Measurements from ENCODE around the gene KPNB1. TPM values are rescaled to one million over a fixed set of nuclear protein-coding genes. Genes with fewer than 3 reads are reported as not detected.

The KPNB1 gene
- total RNA-seq, 1 donor, result 190 TPM

DNA sequence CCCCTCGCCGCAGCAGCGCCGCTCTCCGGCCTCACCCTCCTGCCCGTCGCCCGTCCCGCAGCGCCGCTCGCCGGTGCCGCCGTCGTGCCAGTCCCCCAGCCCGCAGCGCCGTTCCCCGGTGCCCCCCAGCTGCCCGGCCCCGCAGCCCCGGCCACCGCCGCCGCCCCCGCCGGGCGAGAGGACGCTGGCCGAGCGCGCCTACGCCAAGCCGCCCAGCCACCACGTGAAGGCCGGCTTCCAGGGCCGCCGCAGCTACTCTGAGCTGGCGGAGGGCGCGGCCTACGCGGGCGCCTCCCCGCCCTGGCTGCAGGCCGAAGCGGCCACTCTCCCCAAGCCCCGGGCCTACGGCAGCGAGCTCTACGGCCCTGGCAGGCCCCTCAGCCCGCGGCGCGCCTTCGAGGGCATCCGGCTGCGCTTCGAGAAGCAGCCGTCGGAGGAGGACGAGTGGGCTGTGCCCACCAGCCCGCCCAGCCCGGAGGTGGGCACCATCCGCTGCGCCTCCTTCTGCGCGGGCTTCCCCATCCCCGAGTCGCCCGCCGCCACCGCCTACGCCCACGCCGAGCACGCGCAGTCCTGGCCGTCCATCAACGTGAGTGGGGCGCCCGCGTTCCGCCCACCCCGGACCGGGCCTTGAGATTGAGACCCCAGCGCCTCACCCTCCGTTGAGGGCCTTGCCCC, 59.3 kb downstream of the KPNB1 start:
- no peak for DNase-seq (ENCODE audit: low read depth in 2 of 3, low spot score in 2 of 3)

DNA sequence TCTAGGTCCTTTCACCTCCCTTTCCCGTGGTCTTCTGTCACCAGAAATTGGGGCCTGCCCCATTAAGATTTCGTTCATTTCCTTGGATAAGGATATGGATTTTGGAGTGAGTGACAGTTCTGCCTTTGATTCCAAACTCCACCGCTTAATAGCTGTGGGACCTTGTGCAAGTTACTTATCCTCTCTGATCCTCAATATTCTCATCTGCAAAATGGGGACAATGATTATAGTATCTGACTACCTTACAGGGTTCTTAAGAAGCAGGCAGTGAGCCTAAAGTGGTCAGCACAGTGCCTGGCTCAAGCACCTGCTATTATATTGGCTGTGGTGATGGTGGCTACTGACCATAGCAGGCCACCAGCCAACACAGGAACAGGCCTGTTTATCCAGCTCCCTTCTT, 59.9 kb downstream of the KPNB1 start:
- no peak for DNase-seq (ENCODE audit: low read depth in 2 of 3, low spot score in 2 of 3)

DNA sequence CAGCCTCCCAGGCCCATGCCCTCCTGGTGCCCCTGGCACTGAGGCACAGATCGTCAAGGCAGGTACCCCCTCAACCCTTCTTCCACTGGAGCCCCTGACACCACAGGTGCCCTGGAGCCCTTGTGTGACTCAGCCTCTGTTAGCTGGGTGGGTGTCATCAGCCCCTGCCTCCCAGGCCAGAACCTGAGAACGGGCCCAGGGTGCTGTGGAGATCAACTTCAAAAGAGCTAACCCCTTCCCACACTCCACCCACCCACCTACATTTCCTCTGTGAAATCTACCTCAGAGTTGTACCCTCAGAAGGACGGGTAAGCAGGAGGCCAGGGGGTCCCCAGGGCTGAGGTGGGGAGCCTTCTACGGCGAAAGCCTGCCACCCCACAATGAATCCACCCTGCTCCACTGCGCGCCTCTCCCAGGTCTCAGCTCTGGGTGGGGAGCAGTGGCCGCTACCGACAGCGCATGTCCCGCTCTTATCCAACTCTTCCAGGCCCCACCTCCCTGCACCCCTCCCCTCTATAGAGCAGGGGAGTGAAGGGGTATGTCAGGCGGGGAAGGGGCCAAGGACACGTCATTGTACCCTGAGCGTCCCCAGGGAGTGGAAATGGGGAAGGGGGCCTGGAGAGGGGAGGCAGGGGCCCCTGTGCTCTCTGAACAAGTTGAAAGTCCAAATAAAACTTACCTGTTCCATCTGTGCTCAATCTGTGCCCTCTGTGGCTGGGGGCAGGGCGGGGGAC, 61.8 kb downstream of the KPNB1 start:
- DNase-seq (ENCODE audit: low read depth in 2 of 3, low spot score in 2 of 3), result no peak

DNA sequence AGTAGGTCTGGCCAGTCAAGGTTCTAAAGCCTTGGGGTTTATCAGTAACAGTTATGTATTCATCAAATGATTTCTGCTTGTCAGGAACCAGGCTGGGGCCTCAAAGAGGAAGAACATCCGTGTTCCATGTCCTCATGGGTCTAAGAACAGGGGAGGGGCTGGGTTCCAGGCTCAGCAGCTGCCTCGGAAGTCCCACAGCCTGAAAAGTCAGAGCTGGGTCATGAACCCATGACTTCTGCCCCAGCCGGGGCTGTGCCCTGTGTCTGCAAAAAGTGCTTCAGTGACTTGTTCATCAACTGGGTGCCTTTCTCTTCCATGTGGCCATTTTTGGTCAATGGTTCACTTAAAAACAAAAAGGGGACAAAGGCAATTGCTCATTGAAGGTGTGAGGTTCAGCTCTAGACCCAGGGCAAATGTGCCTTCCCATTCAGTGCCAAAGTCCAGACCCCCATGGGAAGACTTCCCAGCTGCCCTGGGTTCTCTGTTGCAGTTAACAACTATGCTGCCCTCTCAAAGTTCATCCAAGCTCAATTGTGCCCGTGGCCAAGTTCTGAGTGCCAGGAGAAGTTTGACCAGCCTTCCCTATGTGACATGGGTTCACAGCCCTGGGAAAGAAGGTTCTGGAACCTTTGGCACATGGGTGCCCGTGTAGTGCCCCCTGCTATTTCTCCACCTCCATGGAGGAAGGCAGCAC, 62.8 kb downstream of the KPNB1 start:
- DNase-seq (ENCODE audit: low read depth in 2 of 3, low spot score in 2 of 3), result peak in 1 of 3 donors; percentile 31

DNA sequence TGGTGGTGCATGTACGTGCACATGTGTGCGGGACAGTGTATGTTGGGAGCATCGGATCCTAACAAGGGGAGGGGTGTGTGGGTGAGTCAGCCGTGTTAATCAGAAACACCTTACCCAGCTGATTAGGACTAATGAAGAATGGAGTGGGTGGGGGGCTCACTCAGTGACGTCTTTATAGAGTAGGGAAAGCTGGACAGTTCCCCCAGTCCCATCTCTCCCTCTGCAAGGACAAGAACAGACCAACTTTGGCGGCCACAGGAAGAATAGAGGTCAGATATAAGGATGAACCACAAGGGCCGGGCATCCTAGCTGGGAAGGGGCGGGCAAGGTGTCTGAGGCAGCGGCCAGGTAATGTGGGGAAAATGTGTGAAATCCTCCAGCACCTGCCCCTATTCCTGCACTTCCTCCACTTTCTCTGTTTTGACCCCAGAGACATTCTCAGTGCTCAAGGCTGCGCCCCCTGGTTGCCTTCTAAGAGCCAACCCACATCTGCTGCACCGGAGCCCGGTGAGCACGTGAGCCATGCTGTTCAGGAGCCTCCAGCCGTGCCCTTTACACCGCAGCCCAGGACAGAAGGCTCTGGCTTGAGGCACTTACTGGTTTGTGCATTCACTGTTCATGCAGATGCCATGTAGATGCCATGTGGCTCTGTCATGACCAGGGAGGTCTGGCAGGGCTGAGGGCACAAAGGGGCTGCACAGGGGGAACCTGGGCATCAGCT, 64.4 kb downstream of the KPNB1 start:
- DNase-seq (ENCODE audit: low read depth in 2 of 3, low spot score in 2 of 3), result no peak

DNA sequence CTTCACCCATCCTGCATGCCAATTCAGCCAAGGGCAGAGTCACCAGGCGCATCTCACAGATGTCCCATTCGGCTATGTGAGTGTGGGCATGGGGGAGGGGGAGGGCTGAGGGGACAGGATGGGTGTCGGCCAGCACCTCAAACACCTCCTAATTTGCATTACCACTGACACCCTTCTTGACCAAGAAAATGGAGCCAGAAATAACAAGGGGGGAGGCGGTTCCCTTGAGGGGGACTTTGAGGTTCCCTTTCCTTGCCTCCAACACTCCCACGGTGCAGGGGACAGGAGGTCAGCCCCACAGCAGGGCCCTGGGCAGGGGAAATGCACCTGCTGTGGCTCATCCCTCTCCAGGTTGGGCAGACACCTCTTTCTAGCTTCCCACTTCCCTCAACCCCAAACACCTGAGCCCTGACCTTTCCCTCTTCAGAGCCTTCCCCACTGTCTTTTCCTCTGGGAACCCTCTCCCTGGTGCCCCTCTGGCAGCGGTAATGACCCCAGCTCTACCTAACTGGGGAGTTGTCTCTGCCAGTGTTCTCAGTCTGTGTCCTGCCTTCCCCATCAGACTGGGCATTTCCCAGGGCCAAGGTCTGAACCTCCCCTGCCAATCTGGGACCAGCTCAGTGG, 65.2 kb downstream of the KPNB1 start:
- DNase-seq (ENCODE audit: low read depth in 2 of 3, low spot score in 2 of 3), result no peak

DNA sequence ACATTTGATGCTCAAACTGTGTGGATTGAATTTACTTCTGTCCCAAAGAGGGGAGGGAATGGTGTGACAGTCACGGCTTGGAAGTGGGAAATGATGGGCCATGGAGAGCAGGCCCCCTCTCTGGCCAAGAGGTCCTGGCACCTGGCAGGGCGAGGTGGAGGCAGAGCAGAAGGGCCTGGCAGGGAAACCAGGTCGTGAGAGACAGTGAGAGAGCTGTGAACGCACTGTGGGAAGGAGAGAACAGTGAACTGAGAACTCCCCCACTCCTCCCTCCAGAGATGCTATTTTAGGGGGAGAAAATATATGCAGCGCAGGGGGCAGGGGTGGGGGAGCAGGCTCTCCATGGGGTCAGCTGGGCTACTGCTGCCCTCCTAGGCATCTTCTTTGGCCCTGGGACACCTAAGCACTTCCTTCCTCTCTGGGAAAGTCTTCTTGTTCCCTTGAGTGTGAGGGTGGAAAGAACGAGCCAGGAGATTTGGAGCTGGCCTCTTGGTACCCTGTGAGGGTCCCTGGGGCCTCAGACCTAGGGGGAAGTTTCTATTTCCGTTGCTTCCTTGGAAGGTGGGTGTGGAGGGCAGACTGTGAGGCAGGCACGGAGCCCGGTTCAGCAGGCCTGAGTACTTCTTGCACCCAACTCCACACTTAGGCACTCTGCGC, 66.1 kb downstream of the KPNB1 start:
- DNase-seq (ENCODE audit: low read depth in 2 of 3, low spot score in 2 of 3), result no peak

DNA sequence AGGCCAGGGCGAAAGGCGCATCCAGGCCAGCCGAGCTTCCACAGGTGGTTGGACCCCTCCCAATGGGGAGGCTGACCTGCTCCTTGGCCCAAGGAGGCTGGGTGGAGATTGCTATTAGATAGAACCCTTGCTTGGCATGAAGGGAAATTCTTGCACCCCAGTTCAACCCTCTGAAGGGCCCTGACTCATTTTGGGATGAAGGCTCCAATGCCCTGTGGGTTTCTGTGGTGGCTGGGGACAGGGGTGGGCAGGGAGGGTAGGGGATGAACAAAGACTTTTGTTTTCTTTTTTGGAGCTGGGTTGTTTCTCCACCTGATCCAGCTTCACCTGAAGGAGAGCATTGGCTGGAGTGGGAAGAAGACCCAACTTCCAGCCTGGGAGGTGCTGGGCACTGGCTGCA, 66.7 kb downstream of the KPNB1 start:
- no peak for DNase-seq (ENCODE audit: low read depth in 2 of 3, low spot score in 2 of 3)

DNA sequence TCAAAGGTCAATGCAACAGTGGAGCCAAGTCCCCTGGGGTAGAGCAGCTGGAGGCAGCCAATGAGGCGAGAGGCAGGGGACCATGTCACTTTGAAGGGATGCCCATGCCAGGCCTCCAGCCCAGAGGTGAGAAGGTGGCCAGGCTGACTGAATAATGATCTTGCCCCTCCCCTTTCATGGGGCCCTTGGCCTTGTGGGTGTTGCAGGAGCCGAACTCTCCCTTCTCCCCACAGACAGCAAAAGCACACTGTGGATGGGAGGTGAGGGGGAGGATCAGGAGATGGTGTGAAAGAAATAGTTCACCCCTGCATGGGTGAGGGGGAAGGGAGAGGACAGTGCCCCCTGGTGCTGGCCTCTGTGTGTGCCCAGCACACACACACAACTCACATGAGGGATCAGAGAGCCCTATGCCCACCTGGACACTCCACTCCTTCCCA, 67.6 kb downstream of the KPNB1 start:
- peak in 1 of 3 donors; percentile 42 for DNase-seq (ENCODE audit: low read depth in 2 of 3, low spot score in 2 of 3)

DNA sequence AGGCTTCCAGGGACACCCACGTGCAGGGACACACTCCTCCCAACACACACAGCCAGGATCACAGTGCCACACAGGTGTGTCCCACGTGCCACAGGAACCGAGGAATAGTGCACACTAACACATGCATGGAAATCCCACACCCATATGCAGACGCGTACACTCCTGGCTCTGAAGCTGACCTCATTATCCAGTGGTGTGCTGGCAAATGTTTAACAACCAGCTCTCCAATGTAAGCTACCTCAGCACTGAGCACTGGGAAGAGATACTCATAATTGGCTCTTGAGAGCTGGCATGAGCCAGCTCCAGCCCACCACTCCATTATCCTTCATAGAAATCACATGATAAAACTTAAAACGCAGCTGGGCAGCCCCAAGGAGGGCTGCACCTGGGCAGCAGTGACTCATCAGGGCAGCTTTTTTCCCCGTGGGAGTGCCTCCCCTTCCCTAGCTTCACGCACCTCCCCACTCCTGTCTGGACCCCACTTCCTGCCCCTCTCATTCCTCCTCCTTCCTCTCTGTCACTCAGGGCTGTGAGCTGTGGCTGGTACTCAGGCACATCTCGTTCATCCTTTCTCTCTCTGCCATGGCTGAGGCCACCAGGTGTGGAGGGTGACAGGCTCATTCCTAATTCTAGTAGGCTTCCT, 68.4 kb downstream of the KPNB1 start:
- peak in 1 of 3 donors; percentile 49 for DNase-seq (ENCODE audit: low read depth in 2 of 3, low spot score in 2 of 3)

DNA sequence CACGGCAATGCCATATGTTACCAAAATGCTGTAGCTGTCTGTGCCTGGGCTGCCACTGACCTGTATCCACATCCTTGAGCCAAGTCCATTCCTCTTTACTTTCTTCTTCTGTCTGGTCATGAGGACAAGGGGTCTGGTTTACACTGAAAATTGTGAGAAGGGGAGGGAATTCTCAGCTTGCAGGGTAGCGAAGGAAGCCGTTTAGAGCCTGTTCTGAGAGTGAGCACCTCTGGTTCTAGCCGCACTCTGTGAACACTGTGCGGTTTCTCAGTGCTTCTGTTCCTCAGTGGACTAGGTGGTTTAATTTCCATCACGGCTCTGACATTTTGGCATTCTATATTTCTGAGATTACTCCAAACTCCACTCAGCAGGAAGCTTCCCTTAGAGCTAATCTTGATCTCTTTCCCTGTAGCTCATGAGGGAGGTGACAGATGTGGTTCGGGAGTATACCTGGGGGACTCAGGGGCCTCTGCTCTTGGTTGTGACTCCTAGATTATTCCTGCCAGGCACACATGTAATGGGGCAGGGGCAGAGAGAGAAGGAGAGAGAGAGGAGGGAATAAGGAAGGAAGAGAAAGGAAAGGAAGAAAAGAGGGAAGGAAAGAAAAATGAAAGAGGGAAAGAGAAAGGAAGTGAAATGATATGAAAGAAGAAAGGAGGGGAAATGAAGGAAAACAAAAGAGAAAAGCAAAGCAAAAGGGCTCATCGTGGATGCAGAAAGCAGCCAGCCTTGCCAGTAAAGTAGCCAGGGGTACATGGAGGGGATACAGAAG, 69.1 kb downstream of the KPNB1 start:
- DNase-seq (ENCODE audit: low read depth in 2 of 3, low spot score in 2 of 3), result no peak

DNA sequence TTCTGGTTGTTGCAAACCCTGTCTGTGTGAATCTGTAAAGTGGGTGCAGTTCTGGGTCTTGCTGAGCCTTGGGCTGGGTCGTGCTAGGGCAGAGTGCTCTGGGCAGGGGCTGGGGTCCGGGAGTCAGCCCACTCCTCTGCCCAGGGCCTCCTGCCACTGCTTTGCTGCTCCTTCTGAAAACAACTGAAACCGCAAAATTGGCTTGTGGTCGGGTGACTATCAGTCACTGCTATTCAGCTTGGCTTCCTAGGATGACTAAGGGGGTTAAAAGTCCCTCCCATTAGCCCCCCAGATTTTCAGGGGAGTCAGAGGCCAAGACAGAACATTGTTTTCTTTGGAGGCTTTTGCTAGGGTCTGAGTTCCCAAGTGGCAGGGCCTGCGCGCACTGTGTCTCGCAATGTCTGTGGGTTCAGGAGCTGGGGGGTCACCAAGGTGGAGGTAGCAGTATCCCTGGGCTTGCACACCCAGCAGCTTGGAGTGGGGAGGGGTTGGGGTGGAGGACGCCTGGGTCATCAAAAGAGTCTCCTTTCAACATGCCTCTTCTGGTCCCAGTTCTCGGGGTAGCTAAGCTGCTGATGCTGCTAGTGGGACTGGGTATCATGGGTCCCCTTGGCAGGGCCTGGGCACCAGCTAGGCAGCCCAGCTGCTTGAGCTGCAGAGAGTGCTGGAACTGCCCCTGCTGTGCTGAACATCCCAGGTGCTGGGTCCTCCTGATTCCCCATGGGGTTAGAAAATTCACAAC, 69.9 kb downstream of the KPNB1 start:
- peak in 2 of 3 donors; percentile 84 to 89 for DNase-seq (ENCODE audit: low read depth in 2 of 3, low spot score in 2 of 3)

DNA sequence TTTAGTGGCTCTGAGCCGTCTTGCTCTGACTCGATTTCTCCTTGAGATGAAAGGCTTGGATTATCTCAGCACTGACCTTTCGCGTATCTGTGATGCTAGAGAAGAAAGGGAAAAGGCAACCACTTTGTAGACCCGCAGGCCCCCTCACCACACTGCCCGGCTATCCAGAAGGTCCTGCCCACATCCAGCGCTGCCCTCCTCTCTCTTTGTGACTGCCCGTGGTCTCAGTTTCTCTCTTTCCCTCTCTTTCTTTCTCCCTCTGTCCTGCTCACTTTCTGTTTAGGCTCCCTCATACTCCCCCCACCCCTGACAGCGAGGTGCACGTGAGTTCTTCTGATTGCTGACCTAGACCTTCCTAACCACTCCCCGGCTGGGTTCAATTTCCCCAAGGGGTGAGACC, 70.5 kb downstream of the KPNB1 start:
- no peak for DNase-seq (ENCODE audit: low read depth in 2 of 3, low spot score in 2 of 3)

DNA sequence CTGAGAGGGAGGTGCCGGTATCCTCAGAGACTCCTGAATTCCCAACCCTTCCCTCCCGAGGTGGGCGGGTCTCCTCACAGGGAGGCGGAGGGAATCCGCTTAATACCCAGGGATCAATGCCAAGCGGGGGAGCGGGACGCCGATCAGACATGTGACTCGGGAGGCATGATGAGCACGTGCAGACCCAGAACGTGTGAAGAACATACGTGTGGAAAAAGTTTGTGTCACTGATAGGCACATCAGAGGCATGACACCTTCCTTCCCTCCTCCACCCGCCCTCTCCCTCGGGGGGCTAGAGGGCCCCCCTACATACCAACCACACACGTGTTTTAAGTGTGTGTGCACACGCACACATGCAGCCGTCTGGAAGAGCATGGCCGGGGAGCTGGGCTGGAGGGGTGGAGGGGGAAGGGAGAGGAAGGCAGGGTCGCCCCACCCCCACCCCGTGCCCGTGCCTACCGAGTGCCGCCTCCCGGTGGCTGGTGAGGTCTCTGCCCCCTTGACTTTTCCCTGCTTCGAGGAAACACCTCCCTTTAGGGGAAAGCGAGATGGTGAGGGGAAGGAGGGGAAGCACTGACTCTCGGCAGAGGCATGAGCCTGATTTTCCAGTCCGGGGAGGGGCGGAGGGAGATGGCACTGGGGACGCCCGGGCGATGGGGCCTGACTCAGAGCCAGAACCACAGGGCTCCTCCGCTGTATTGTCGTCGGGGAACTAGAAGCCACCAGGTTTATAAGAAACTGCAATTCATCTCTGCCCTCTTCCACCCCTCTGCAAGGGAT, 71.2 kb downstream of the KPNB1 start:
- peak in 2 of 3 donors; percentile 83 to 90 for DNase-seq (ENCODE audit: low read depth in 2 of 3, low spot score in 2 of 3)

DNA sequence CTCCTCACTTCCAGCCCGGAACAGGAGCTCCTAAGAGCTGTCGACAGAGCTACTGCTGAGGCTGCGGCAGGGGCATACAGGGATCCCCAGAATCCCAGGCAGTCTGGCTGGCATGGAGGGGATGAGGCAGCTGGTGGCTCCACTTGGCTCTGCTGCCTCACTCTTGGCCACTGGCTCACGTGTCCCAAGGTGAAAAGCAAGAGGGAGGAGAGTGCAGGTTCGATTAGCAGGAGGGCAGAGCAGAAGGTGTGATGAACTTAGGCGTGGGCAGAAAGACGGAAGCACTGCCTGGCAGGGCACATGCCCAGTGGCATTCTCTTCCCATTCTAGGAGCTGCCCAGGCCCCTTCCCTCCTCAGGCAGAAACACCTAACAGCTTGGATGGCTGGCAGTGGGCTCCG, 72.0 kb downstream of the KPNB1 start:
- no peak for DNase-seq (ENCODE audit: low read depth in 2 of 3, low spot score in 2 of 3)

DNA sequence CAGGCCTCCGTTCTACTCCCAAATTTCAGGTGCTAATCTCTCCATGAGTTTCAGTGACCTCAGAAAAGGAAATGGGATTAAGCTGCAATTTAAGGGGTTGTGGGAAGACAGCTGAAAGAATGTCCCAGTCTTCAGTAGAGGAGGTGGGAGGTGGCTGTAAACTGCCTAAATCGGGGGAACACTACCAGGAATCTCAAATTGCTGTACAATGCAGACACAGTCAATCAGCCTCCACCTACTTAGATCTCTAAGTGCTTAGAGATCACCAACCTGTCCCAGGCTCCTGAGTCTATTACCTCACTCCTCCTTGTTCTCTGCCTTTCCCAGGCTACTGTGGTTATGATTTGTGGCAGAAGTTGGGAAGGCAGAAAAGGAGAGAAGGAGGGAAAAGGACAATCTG, 75.0 kb downstream of the KPNB1 start:
- no peak for DNase-seq (ENCODE audit: low read depth in 2 of 3, low spot score in 2 of 3)

DNA sequence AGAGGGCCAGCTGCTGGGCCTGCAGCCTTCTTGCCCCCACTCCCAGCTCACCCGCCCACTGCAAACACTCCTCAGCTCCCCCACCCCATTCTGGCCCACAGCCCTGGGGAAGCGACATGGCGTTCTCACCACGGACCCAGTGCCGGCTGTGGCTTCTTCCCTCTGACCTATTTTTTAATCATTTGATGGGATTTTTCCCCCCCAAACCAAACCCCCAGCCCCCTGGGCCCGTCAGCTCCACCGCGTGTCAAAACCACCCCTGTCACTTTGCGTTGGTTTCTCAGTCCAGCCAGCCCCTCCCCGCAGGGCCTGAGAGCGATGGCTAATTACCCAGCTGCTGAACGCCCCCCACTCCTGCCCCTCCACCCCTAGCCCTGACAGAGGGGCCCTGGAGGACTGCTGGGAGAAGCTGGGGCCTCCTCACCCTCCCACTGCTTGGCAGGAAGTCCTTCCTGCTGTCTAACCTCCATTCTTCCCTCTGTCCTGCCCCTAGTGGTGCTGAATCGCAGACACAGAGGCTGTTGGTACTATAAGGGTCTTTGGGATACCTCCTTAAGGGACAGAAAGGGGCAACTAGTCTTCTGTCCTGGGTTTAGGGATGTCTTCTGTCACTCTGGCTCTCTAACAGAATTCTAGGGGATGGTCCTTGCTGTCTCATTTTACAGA, 75.9 kb downstream of the KPNB1 start:
- no peak for DNase-seq (ENCODE audit: low read depth in 2 of 3, low spot score in 2 of 3)
